OCI-LY7 (cell line): ENCODE data around the gene MMP11. TPM values are rescaled to one million over a fixed set of nuclear protein-coding genes. Genes with fewer than 3 reads are reported as not detected.
A peak's percentile ranks its signal among the peaks of the same experiment; 100 is the strongest.

ENCODE experiments used
- BruUV-seq: library from RNA; stranded (reverse); fragments of 400-500 nt; replicated peaks from 2 replicates; lab custom pipeline; 2021; lab: Mats Ljungman, UMichigan
- CTCF ChIA-PET: fragments of 300-600 bp; sonication (Branson Sonifier 250); formaldehyde crosslinking; loops from one replicate; lab custom pipeline; 2022; ENCODE audit warnings: antibody characterized with exemption; ENCODE audit not compliant: unreplicated experiment; lab: Charles Lee
- POLR2A ChIA-PET: fragments of 300-600 bp; sonication (Branson Sonifier 250); formaldehyde crosslinking; loops from one replicate; lab custom pipeline; 2022; ENCODE audit warnings: antibody characterized with exemption; lab: Charles Lee
- DNase-seq: peaks from one replicate; pipeline ENCODE4 v3.0.0-alpha.2; 2015; ENCODE audit warnings: low spot score
- H2AFZ ChIP-seq: fragments of 200-600 bp; sonication (generic), shearing (Covaris generic); 2 replicates; pipeline ENCODE4 v1.6.1; 2014; ENCODE audit warnings: mild to moderate bottlenecking, antibody characterized with exemption, low read length, moderate library complexity
- H3K27ac ChIP-seq: fragments of 200-600 bp; sonication (generic); 2 replicates; pipeline ENCODE4 v1.5.1; 2014; ENCODE audit warnings: mixed run types, low read depth, mild to moderate bottlenecking, moderate library complexity, low read length, inconsistent platforms; ENCODE audit not compliant: poor library complexity, severe bottlenecking
- H3K36me3 ChIP-seq: fragments of 200-600 bp; sonication (generic); 2 replicates; pipeline ENCODE4 v1.6.1; 2014; ENCODE audit warnings: mild to moderate bottlenecking, antibody characterized with exemption, low read length, moderate library complexity, mixed read lengths; ENCODE audit not compliant: insufficient read depth
- H3K4me1 ChIP-seq: fragments of 200-600 bp; sonication (generic); 2 replicates; pipeline ENCODE4 v1.5.1; 2014; ENCODE audit warnings: mild to moderate bottlenecking, low read length; ENCODE audit not compliant: insufficient read depth, poor library complexity, severe bottlenecking
- H3K4me2 ChIP-seq: fragments of 200-600 bp; sonication (generic); 2 replicates; pipeline ENCODE4 v1.6.1; 2014; ENCODE audit warnings: mild to moderate bottlenecking, low read length
- H3K4me3 ChIP-seq: fragments of 200-600 bp; sonication (generic); 2 replicates; pipeline ENCODE4 v1.5.1; 2014; ENCODE audit warnings: mild to moderate bottlenecking, low read depth, low read length; ENCODE audit not compliant: poor library complexity, severe bottlenecking
- H3K79me2 ChIP-seq: fragments of 200-600 bp; sonication (generic); 2 replicates; pipeline ENCODE4 v1.6.1; 2016; ENCODE audit warnings: low read depth, mild to moderate bottlenecking, low read length, moderate library complexity, mixed read lengths; ENCODE audit not compliant: insufficient read depth
- H3K9me2 ChIP-seq: fragments of 200-600 bp; sonication (generic); 2 replicates; pipeline ENCODE4 v1.6.1; 2016; ENCODE audit warnings: mild to moderate bottlenecking, low read length, mixed read lengths; ENCODE audit not compliant: insufficient read depth
- H3K9me3 ChIP-seq: fragments of 200-600 bp; sonication (generic); 2 replicates; pipeline ENCODE4 v1.6.1; 2014; ENCODE audit warnings: mild to moderate bottlenecking, mixed run types, low read length, mixed read lengths
- H4K20me1 ChIP-seq: fragments of 200-600 bp; sonication (generic); 2 replicates; pipeline ENCODE4 v1.6.1; 2014; ENCODE audit warnings: mild to moderate bottlenecking, antibody characterized with exemption, low read length, moderate library complexity, mixed read lengths; ENCODE audit not compliant: insufficient read depth
- EZH2phosphoT487 ChIP-seq: fragments of 200-600 bp; sonication (generic); IDR thresholded peaks from 2 replicates; pipeline ENCODE4 v1.6.1; 2018; ENCODE audit warnings: low read depth, borderline replicate concordance, mild to moderate bottlenecking, mixed run types, antibody characterized with exemption, low read length, moderate library complexity, mixed read lengths
- intact Hi-C: fragments of 100-400 bp; cut with micrococcal nuclease; formaldehyde crosslinking; loops from one replicate; pipeline ENCODE4 v1.10.0; 2022; ENCODE audit not compliant: unreplicated experiment
- total RNA-seq, 2 experiments: library from RNA; depleted of rRNA in 1 of 2; stranded (reverse); fragments of >200 nt in 1 of 2; shearing (Covaris generic) in 1 of 2; gene quantifications; 2 replicates each; pipeline ENCODE4 v1.2.3, GENCODE V29; 2014 to 2022
- TF ChIP-seq, protein P1 (sequence below): fragments of 200-600 bp; sonication (generic); conservative IDR thresholded peaks from 2 replicates; pipeline ENCODE4 v1.5.1; 2014; ENCODE audit warnings: mild to moderate bottlenecking, antibody characterized with exemption, low read length, moderate library complexity, mixed read lengths

The MMP11 gene
- total RNA-seq, 2 experiments from 2014 or later: 9.2 to 12.9 TPM

DNA sequence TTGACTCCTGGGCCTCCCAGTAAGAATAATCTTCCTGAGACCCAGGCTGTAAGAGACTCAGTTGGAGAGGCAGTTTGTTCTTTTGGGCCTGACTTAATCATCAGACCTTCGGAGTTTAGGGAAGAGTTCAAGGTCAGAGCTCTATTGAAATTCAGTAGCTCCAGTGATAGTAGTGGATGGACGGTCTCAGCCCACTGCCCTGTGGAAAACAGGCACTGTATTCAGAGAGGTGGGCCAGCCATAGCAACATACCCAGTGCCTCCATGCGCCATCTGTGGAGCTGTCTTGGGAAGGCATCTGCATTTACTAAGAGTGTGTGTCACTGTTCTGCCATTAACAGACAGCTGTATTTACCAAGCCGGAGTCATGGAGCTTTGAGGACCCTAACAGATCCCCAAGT lies 17.0 kb downstream of the MMP11 start:
- H3K4me1 ChIP-seq: peaks cover 37% of the 10 kb centered on the region
- H3K79me2 ChIP-seq: peaks cover 52% of the 10 kb centered on the region
- peak; percentile 38 for DNase-seq
- H3K4me2 ChIP-seq: peak overlapping the region; percentile 91
- CTCF ChIA-PET: no interaction called here
- H4K20me1 ChIP-seq: peaks cover 22% of the 10 kb centered on the region
- peaks cover 69% of the 10 kb centered on the region for H3K36me3 ChIP-seq
- peak overlapping the region; percentile 75 for H3K4me3 ChIP-seq
- no peak overlapping the region for H3K27ac ChIP-seq
- no peak overlapping the region for H2AFZ ChIP-seq
- BruUV-seq: no TSS peak
- POLR2A ChIA-PET: interaction anchor here (0.5 to 0.7 kb wide), 3 partner anchors 9 to 68 kb away, joined by 3 to 7 read pairs (median 6); partner anchors contain the start of gene SLC2A11
- intact Hi-C loops: loop anchor here (5.0 kb wide), 1 partner anchor 48 kb away; the partner anchor contains the start of gene DERL3
- no peak for TF ChIP-seq EZH2phosphoT487
- TF ChIP-seq, protein P1, sequence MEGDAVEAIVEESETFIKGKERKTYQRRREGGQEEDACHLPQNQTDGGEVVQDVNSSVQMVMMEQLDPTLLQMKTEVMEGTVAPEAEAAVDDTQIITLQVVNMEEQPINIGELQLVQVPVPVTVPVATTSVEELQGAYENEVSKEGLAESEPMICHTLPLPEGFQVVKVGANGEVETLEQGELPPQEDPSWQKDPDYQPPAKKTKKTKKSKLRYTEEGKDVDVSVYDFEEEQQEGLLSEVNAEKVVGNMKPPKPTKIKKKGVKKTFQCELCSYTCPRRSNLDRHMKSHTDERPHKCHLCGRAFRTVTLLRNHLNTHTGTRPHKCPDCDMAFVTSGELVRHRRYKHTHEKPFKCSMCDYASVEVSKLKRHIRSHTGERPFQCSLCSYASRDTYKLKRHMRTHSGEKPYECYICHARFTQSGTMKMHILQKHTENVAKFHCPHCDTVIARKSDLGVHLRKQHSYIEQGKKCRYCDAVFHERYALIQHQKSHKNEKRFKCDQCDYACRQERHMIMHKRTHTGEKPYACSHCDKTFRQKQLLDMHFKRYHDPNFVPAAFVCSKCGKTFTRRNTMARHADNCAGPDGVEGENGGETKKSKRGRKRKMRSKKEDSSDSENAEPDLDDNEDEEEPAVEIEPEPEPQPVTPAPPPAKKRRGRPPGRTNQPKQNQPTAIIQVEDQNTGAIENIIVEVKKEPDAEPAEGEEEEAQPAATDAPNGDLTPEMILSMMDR: peak; percentile 52
- H3K9me2 ChIP-seq: no peaks in the 10 kb centered on the region
- H3K9me3 ChIP-seq: no peaks in the 10 kb centered on the region

DNA sequence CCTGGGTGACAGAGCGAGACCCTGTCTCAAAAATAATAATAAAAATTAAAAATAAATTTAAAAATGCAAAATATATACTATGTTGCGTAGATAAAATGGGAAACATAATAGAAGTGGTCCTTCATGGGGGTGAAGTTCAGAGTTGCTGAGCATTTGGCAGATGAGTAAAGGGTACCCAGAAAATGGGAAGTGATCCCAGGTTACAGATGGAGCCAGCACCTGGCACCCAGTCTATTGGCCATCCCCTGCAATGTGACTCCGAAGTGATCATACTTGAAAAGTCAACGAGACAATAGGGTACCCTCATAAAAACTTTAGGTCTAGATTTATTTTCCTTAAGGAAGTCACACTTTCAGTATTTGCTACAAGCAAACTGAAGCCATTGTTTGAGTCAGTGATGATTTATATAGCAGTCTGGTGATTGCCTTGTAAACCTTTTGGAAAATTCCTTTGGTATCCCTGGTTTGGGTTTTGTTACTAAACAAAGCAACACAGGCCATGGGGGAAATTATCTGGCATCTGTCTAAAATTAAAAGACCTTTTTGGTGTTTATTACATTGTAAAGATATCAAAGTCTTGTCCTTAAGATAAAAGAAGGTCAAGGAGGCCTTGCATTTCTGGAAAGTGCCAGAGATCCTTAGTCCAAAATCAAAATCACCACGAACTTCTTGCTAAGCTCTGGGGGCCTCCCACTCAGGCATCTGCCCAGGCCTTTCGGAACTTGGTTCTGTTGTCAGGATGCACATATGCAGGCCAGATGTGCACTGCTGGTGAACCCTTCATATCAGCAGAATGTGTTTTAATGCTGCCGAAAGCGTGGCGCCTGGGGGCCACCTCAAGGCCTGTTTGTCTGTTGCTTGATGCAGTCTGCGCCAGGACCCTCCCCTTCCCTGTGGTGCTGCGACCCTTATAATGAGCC lies 18.4 kb downstream of the MMP11 start:
- H4K20me1 ChIP-seq: peaks cover 22% of the 10 kb centered on the region
- H3K4me1 ChIP-seq: peaks cover 36% of the 10 kb centered on the region
- no peak overlapping the region for H3K4me2 ChIP-seq
- peaks cover 52% of the 10 kb centered on the region for H3K79me2 ChIP-seq
- intact Hi-C loops: no loop called here
- no peak overlapping the region for H2AFZ ChIP-seq
- no peak overlapping the region for H3K4me3 ChIP-seq
- H3K27ac ChIP-seq: no peak overlapping the region
- peaks cover 82% of the 10 kb centered on the region for H3K36me3 ChIP-seq
- H3K9me3 ChIP-seq: no peaks in the 10 kb centered on the region
- H3K9me2 ChIP-seq: no peaks in the 10 kb centered on the region
- ChIA-PET CTCF (interaction anchor here (0.5 kb wide), 1 partner anchor 8 kb away, joined by 3 read pairs; no protein-coding TSS in a partner anchor), POLR2A (interaction anchor here (0.7 kb wide), 1 partner anchor 14 kb away, joined by 4 read pairs; no protein-coding TSS in a partner anchor)
- no peak for DNase-seq
- TF ChIP-seq, protein P1: no peak
- TF ChIP-seq EZH2phosphoT487: no peak
- BruUV-seq: no TSS peak
